GM18951 (cell line): Measurements from ENCODE around the gene SETBP1.

Source experiments
- POLR2A ChIP-seq: IDR thresholded peaks from 4 replicates; pipeline ENCODE4 v1.6.1; 2011; ENCODE audit warnings: mild to moderate bottlenecking; ENCODE audit not compliant: insufficient read length, insufficient read depth; ENCODE audit errors: extremely low read depth
- in situ Hi-C: fragments of 300-500 bp; cut with MboI; formaldehyde crosslinking; loops from one replicate; pipeline ENCODE4 v1.12.0; 2022; ENCODE audit warnings: low sequenced_read_pairs, mixed read lengths, inconsistent platforms; ENCODE audit not compliant: unreplicated experiment

The SETBP1 gene

GRCh38 chr18:44819944-44820510 lies 139.3 kb downstream of the SETBP1 start:
- in situ Hi-C loops: no loop called here
- TF ChIP-seq POLR2A: no peak

GRCh38 chr18:44821924-44822323 lies 141.2 kb downstream of the SETBP1 start:
- in situ Hi-C loops: no loop called here
- TF ChIP-seq POLR2A: no peak

GRCh38 chr18:44823286-44823685 lies 142.6 kb downstream of the SETBP1 start:
- TF ChIP-seq POLR2A: no peak
- in situ Hi-C loops: no loop called here

GRCh38 chr18:44823782-44824181 lies 143.1 kb downstream of the SETBP1 start:
- TF ChIP-seq POLR2A: no peak
- in situ Hi-C loops: no loop called here

GRCh38 chr18:44824884-44825283 lies 144.2 kb downstream of the SETBP1 start:
- no peak for TF ChIP-seq POLR2A
- in situ Hi-C loops: no loop called here

GRCh38 chr18:44826418-44827259 lies 146.0 kb downstream of the SETBP1 start:
- in situ Hi-C loops: no loop called here

GRCh38 chr18:44828080-44828479 lies 147.4 kb downstream of the SETBP1 start:
- in situ Hi-C loops: no loop called here
- no peak for TF ChIP-seq POLR2A

More at GRCh38 chr18:44826418-44827259, 146.0 kb downstream of the SETBP1 start:
- no peak for TF ChIP-seq POLR2A

GRCh38 chr18:44830581-44830980 lies 149.9 kb downstream of the SETBP1 start:
- TF ChIP-seq POLR2A: no peak
- in situ Hi-C loops: no loop called here

- in situ Hi-C loops: no loop called here
- no peak for TF ChIP-seq POLR2A
Observed at GRCh38 chr18:44833786-44834185, 153.1 kb downstream of the SETBP1 start.

- in situ Hi-C loops: no loop called here
Observed at GRCh38 chr18:44834867-44835469, 154.3 kb downstream of the SETBP1 start.

GRCh38 chr18:44835703-44836102 lies 155.0 kb downstream of the SETBP1 start:
- no peak for TF ChIP-seq POLR2A
- in situ Hi-C loops: no loop called here

More at GRCh38 chr18:44834867-44835469, 154.3 kb downstream of the SETBP1 start:
- no peak for TF ChIP-seq POLR2A

GRCh38 chr18:44836263-44836662 lies 155.6 kb downstream of the SETBP1 start:
- in situ Hi-C loops: no loop called here
- TF ChIP-seq POLR2A: no peak

- no peak for TF ChIP-seq POLR2A
- in situ Hi-C loops: no loop called here
Observed at GRCh38 chr18:44837482-44838180, 156.9 kb downstream of the SETBP1 start.

GRCh38 chr18:44838971-44839666 lies 158.4 kb downstream of the SETBP1 start:
- in situ Hi-C loops: no loop called here
- TF ChIP-seq POLR2A: no peak
